NCI-H1930 (cell line): Measurements from ENCODE around the gene ABHD16A.

Experiments used
- DNase-seq, 2 experiments: peaks; one replicate each; lab custom pipeline; 2025; lab: John Stamatoyannopoulos, UW

The ABHD16A gene

GRCh38 chr6:31702819-31703716 lies at the start of gene ABHD16A:
TSS of gene ABHD16A (minus strand) at chr6:31703324. CDS start at chr6:31703281, 43 bp downstream.
- peak; percentile 95 for DNase-seq

DNA sequence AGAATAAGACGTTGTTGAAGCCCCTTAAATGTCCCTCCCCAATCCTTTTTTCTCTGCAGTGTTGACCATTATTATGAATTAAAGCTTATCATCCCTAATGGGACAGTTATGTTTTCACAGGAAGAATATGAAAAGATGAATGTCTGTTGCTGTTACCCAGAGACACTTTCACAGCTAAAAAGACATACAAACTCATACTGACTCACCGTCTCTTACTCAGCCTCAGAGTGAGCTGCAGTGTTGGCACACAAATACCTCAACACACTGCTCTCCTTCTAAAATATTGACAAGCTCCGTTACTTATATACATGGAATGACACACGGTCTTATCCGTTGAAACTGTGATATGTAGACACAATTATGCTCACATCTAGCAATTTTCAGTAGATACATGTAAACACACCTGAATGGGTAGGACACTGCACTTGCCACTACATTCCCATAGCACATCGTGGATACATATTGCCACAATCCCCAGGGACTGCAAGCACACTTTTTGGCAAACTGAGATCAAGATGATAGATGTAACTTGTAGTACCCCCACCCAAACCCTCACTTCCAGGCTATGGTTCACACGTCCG lies 49.7 kb upstream of the ABHD16A start:
- no peak for DNase-seq

DNA sequence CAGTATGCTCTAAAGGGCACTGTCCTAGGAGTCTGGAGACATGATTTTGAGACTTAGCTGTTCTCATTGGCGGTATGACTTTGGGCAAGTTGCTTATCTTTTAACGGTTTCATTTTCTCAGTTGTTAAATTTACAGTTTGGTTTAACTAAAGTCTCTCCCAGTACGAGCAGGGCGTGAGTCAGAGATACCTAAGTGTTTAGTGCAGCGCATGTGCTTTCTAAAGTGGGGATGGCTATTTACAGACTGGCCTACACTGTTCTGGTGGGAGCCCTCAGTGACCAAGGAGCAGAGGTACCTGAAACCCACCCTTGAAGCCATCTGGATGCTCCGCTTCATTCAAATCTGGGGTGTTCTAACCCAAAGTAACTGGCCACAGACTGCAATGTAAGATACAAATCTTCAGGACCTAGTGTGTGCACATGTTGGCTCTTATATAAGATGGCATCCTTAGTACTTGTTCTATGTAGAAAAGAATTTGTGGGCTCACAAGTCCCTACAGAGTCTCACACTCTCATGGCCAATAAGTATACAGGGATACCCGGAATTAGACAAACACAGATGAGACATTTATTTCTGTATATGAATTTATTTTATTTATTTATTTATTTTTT lies 47.4 kb upstream of the ABHD16A start:
- DNase-seq: no peak

GRCh38 chr6:31749301-31750036 lies 46.3 kb upstream of the ABHD16A start:
- no peak for DNase-seq

DNA sequence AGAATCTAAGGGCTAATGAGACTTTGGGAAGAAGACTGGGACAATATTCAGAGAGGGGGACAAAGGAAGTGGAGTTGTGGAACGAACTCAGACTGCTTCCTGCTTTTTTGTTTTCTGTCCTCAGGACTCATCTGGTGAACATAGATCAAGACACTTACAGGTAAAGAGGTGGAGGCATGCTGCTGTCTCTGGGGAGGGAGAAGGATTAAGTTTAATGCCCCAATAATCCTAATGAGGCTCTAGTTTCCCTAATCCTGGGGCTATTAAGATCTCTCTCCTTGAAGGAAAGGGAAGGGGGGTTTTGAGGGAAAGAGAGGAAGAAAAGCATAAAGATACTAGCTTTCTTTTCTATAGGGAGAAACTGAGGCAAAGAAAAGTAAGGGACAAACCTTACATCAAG lies 41.3 kb upstream of the ABHD16A start:
- DNase-seq: no peak

- DNase-seq: no peak
These were observed 39.8 kb upstream of the ABHD16A start for GRCh38 chr6:31742894-31743293.

GRCh38 chr6:31741815-31742214 lies 38.7 kb upstream of the ABHD16A start:
- no peak for DNase-seq

GRCh38 chr6:31740397-31741223 lies 37.5 kb upstream of the ABHD16A start:
- no peak for DNase-seq

DNA sequence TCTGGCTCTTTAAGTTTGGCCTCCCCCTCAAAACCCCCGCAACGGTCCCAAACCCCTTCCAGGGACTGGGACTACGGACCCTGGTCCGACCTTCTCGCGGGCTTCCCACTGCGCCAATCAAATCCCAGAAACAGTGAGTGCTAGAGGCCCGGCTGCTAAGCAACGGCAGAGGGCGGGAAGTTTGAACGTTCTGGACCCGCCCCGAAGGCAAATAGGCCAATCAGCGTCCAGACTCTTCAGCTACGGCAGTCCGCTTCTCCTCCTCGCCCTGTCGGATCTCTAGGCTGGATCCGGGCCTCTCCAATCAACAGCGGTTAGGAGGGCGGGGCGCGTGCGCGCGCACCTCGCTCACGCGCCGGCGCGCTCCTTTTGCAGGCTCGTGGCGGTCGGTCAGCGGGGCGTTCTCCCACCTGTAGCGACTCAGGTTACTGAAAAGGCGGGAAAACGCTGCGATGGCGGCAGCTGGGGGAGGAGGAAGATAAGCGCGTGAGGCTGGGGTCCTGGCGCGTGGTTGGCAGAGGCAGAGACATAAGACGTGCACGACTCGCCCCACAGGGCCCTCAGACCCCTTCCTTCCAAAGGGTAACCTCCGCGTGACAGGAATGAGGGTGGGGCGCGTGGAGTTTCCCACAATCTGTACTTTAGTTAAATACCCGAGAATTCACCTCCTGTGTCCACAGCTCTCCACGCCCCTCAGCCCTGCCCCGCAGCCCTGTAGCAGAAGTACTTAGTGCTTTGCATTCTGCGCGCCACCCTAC lies 36.7 kb upstream of the ABHD16A start, which contains the start of gene MSH5:
Gene MSH5, plus strand, starts transcription at position 367 of the 758 bp plus-strand sequence. CDS start 462 bp downstream, outside the sequence.
- peak; percentile 99 for DNase-seq

- DNase-seq: peak; percentile 33 to 39
These were observed 35.2 kb upstream of the ABHD16A start for GRCh38 chr6:31737991-31738979.

GRCh38 chr6:31737315-31737990 lies 34.3 kb upstream of the ABHD16A start:
- peak in 1 of 2 experiments; percentile 13 for DNase-seq

- no peak for DNase-seq
These were observed 33.7 kb upstream of the ABHD16A start for GRCh38 chr6:31736768-31737314.

DNA sequence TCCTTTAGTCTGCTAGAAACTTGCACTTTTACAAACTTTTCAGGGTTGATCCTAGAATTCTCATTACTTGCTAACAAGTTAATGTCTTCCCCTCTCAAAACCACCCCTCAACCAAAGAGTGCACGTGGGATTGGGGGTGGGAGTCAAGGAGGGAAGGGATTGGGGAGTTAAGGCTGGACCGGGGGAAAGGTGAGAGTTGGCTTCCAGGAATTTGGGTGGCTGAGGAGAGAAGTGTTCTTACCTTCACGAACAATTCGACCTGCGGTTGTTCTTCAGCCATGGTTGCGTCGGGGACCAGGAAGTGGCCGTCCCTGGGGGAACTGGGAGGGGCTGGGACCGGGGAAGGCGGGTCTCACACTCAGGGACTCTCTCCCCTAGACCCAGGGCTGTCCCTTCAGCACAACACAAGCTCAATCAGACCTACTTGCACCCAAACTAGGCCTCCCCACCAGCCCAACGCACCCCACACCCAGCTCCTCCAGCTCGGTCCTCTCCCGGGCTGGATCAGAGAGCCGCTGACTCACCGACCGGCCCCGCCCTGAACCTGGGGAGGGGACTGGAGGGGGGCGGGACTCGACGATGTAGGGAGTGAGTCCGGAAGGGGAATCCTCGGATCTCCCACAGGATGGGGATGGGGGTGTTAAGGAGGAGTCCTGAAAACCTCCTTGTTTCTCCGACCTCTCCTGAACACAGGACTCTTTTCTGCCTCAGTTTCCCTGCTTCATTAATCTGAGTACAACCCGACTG lies 33.1 kb upstream of the ABHD16A start, which contains the start of gene CLIC1:
Gene CLIC1, minus strand, starts transcription at position 510 of the 747 bp plus-strand sequence. Its CDS starts 230 bp downstream, at position 280.
- peak; percentile 69 to 72 for DNase-seq

DNA sequence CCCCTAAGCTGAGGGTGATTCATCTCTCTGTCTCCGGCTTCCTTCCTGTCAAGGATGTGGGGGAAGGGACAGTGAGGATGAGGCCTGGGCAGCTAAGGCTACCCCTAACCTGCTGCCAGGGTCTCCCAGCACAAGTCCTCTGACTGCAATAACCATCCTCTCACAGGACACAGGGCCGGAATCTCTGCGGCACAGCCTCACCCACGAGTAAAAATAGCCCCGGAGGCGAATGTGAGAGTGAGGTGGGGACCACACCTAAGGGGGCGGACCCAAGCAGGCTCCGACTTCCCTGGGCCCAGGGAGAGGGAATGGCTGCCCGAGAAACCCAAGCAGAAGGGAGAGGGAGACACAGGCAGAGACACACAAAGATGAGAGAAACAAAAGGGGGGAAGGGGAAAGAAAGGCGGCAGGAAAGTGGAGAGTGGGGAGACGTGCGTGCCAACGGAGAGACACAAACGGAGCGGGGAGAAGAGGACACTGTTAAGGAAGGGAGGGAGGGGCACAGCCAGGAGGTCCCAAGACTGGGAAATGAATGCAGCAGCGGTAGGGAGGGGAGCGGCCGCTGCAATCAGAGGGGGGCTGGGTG lies 31.8 kb upstream of the ABHD16A start:
- DNase-seq: no peak

- no peak for DNase-seq
These were observed 31.2 kb upstream of the ABHD16A start for GRCh38 chr6:31734247-31734820.

GRCh38 chr6:31733734-31734133 lies 30.6 kb upstream of the ABHD16A start:
- DNase-seq: no peak

- DNase-seq: no peak
These were observed 28.9 kb upstream of the ABHD16A start for GRCh38 chr6:31732029-31732428.
